Chondrocyte (in vitro differentiated cells): ENCODE measurements around the gene TCF4. TPM values are rescaled to one million over a fixed set of nuclear protein-coding genes. Genes with fewer than 3 reads are reported as not detected.
A peak's percentile ranks its signal among the peaks of the same experiment; 100 is the strongest.

Experiments used
- DNase-seq: peaks from one replicate; pipeline ENCODE4 v3.0.0; 2021; ENCODE audit warnings: mixed read lengths, low spot score
- H3K27ac Mint-ChIP-seq: one replicate; pipeline ENCODE4 v1.8.0; 2021; ENCODE audit warnings: mild to moderate bottlenecking, moderate library complexity, mixed read lengths; ENCODE audit not compliant: unreplicated experiment
- H3K27me3 Mint-ChIP-seq: 2 replicates; pipeline ENCODE4 v1.8.0; 2021; ENCODE audit warnings: low read depth, mixed read lengths
- H3K36me3 Mint-ChIP-seq: 2 replicates; pipeline ENCODE4 v1.8.0; 2021; ENCODE audit warnings: low read depth, mixed read lengths
- H3K4me1 Mint-ChIP-seq: 2 replicates; pipeline ENCODE4 v1.8.0; 2021; ENCODE audit warnings: low read depth, mild to moderate bottlenecking, mixed read lengths
- H3K4me3 Mint-ChIP-seq: one replicate; pipeline ENCODE4 v1.8.0; 2021; ENCODE audit warnings: mild to moderate bottlenecking, moderate library complexity, mixed read lengths; ENCODE audit not compliant: unreplicated experiment
- H3K9me3 Mint-ChIP-seq: 2 replicates; pipeline ENCODE4 v1.8.0; 2021; ENCODE audit warnings: low read depth, mixed read lengths
- CTCF ChIP-seq: fragments of 200-600 bp; sonication (generic); IDR thresholded peaks from 2 replicates; pipeline ENCODE4 v1.5.0; 2021; ENCODE audit warnings: antibody characterized with exemption, mild to moderate bottlenecking, moderate library complexity
- total RNA-seq: library from RNA; stranded (reverse); gene quantifications from 3 replicates; pipeline ENCODE4 v1.2.1, GENCODE V29; 2021

TCF4 gene
- total RNA-seq, 1 donor from 2014 or later: 36.8 TPM

DNA sequence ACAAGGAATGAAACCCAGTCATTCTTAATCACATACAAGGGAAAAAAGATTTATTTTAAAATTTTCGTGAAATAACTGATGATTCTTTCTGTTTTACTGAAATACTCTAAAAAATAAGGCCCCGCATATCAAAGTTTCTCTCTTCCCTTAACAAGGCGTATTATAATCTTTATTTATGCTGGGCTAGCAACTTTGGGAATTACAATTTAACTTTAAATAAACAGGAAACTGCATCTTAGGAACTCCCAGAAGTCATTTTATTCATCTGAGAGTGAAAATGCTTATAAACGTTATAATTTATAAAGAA is 166.7 kb downstream of the TCF4 start:
- Mint-ChIP-seq H3K27me3 (no peaks in the 10 kb centered on the region), H3K4me1 (peaks cover 31% of the 10 kb centered on the region), H3K4me3 (no peak overlapping the region), H3K27ac (no peak overlapping the region), H3K36me3 (no peaks in the 10 kb centered on the region), H3K9me3 (no peaks in the 10 kb centered on the region)
- no peak for TF ChIP-seq CTCF
- no peak for DNase-seq

DNA sequence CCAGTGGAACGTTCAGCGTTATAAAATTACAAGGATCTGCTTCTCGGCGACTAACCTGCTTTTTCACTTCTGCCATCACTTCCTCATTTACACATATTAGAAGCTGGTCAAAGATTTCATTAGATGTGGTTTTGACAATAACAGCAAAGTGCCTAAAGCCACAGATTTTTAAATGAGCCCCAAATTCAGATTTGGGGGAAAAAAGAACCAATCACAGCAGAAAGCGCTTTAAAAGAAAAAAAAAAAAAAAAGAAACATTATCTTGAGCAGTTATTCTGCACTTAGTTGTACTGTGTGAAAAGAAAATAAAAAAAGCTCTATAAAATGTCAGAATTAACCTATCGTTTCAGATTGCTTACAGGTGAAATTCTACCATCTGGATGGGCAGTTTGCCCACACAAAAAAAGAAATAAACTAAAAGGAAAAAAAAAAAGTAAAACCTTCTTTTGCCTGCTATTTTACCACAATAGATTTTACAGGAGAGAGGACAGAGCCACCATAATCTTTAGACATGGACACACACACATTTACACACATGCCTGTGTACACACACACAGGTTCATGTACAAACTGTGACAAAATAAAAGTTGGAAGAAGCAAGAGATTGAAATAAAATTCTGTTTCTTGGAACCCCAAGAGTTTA is 167.2 kb downstream of the TCF4 start:
- no peaks in the 10 kb centered on the region for H3K36me3 Mint-ChIP-seq
- peaks cover 31% of the 10 kb centered on the region for H3K4me1 Mint-ChIP-seq
- DNase-seq: no peak
- no peak for TF ChIP-seq CTCF
- H3K4me3 Mint-ChIP-seq: peak overlapping the region; percentile 43
- H3K9me3 Mint-ChIP-seq: no peaks in the 10 kb centered on the region
- no peaks in the 10 kb centered on the region for H3K27me3 Mint-ChIP-seq
- H3K27ac Mint-ChIP-seq: no peak overlapping the region

DNA sequence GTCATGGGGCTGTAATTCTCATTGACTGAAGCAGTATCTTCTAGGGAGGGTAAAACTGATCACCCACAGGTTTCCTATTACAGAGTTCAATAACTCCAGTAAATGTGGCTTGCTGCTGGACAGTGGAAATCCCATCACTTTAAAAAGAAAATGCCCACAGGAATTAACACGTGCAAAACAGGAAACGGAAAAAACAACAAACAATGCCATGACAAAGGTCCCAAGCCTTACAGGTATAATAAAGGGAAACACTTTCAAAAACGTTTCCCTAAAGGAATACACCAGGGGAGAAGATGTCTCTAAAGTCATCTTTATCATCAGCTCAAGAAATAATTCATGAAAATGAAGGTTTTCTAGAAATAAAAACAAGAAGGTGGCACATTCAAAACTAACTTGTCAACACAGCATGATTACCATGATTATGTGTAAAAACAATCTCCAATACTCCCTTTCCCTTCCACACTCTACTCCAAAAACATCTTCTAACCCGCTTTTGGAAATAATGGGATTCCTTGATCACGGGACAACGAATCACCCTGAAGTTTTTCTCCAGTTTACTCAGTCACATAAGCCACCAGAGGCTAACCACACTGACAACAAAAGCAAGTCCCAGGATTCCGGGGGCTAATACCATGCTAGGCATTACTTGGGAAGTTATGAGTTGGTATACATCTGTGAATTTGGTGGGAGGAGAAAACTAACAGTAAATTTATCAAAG is 167.9 kb downstream of the TCF4 start:
- H3K4me1 Mint-ChIP-seq: peaks cover 35% of the 10 kb centered on the region
- H3K9me3 Mint-ChIP-seq: no peaks in the 10 kb centered on the region
- peak overlapping the region; percentile 43 for H3K4me3 Mint-ChIP-seq
- H3K27me3 Mint-ChIP-seq: no peaks in the 10 kb centered on the region
- H3K27ac Mint-ChIP-seq: no peak overlapping the region
- H3K36me3 Mint-ChIP-seq: no peaks in the 10 kb centered on the region
- DNase-seq: no peak
- TF ChIP-seq CTCF: no peak

DNA sequence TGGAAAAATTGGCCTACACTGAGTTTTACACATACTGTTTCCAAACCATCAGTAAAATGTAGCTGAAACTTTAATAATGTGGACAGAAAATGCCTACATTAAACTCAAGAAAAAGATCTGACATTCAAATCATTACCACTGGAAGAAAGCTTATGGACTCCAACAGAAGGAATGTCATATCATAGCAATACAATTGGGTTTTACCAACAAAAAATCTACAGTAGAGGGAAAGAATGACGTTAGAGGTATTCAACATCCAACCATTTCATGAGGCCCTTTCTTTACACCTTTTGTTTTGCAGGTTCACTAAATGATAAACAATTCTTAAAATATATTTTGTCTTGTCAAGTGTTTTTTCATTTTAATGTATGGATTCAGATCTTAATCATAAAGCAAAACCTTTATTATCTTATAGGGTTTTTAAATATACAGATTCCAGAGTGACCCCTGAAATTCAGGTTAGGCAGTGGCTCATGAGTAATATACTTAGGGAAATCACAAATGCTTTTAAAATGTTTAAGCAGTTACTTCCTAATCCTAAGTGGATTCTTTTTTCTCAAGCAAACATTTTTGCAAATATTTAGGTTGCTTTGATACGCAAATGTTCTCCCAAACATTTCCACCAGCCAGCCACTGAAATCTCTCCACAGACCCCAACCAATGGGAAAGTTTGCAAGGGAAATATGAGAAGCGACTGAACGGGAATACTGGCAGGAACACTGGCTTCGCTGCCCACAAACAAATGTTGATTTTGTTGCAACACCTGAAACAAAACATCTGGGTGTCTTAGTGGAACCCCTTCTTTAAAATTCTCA is 168.7 kb downstream of the TCF4 start:
- H3K4me3 Mint-ChIP-seq: no peak overlapping the region
- H3K9me3 Mint-ChIP-seq: no peaks in the 10 kb centered on the region
- H3K4me1 Mint-ChIP-seq: peaks cover 37% of the 10 kb centered on the region
- no peak for TF ChIP-seq CTCF
- H3K27me3 Mint-ChIP-seq: no peaks in the 10 kb centered on the region
- H3K36me3 Mint-ChIP-seq: no peaks in the 10 kb centered on the region
- H3K27ac Mint-ChIP-seq: no peak overlapping the region
- DNase-seq: no peak

DNA sequence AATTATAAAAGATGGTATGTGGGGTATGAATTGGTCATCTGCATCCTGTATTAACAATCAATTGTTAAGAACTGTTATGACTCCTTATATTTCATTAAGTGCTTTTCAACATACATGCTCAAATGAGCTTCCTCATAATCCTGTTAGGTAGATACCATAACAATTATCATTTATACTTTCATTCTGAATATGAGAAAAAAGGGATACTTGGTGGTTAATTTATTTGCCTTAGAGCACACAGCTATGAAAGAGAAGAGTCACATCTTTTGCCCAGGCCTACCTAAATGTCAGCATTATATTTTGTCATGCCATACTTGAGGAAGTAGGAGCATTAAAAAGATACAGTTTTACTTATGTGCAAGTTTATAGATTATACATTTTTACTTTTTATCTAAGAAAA is 169.6 kb downstream of the TCF4 start:
- Mint-ChIP-seq H3K27ac (no peak overlapping the region), H3K4me1 (peaks cover 35% of the 10 kb centered on the region), H3K9me3 (no peaks in the 10 kb centered on the region), H3K36me3 (no peaks in the 10 kb centered on the region), H3K4me3 (no peak overlapping the region), H3K27me3 (no peaks in the 10 kb centered on the region)
- DNase-seq: no peak
- TF ChIP-seq CTCF: no peak
